Activated CD8-positive, alpha-beta memory T cell treated with anti-CD3 and anti-CD28 coated beads, Interleukin-2, amount 50 U/mL, for 1 hour (primary cell): ENCODE data around the gene NUDT2.
"Not testable (repeated sequence)": the region's sequence is repeated elsewhere in the genome, so short reads cannot be mapped to it uniquely, and the experiment has no call there.

Experiments used
- DNase-seq: peaks from one replicate; pipeline ENCODE4 v3.0.0-alpha.2; 2020; ENCODE audit errors: extremely low read depth

The NUDT2 gene

GRCh38 chr9:34335376-34335775, 6.0 kb downstream of the NUDT2 start:
- DNase-seq, result no peak

DNA sequence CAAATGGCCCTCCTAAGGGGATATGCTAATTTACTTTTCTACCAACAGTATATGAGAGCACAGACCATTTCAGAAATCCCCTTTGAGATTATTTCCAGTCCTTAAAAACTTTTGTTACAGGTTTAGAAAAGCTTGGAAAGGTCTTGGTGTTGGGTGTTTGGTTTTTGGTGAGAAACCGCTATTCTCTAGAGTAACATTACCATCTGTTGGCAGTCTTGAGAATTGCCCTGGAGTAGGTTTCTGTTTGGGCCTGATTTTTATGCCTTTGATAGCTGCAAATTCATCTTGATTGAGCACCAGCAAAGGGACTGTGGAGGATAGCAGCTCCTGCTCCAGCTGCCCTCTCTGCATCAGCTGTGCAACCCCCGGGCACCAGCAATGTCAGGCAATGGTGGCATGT, 8.0 kb downstream of the NUDT2 start:
- DNase-seq, result no peak

DNA sequence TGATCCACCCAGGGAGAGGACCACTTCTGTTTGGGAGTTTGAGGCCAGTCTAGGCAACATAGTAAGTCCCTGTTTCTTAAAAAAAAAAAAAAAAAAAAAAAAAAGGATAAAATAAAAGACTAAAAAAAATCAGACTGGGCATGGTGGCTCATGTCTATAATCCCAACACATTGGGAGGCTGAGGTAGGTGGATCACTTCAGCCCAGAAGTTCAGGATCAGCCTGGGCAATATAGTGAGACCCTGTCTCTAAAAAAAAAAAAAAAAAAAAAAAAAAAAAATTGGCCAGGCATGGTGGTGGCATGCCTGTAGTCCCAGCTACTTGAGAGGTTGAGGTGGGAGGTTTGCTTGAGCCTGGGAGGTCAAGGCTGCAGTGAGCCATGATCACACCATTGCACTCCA, 8.7 kb downstream of the NUDT2 start:
- not testable (repeated sequence) for DNase-seq

GRCh38 chr9:34338665-34339385, 9.5 kb downstream of the NUDT2 start:
- DNase-seq, result no peak

DNA sequence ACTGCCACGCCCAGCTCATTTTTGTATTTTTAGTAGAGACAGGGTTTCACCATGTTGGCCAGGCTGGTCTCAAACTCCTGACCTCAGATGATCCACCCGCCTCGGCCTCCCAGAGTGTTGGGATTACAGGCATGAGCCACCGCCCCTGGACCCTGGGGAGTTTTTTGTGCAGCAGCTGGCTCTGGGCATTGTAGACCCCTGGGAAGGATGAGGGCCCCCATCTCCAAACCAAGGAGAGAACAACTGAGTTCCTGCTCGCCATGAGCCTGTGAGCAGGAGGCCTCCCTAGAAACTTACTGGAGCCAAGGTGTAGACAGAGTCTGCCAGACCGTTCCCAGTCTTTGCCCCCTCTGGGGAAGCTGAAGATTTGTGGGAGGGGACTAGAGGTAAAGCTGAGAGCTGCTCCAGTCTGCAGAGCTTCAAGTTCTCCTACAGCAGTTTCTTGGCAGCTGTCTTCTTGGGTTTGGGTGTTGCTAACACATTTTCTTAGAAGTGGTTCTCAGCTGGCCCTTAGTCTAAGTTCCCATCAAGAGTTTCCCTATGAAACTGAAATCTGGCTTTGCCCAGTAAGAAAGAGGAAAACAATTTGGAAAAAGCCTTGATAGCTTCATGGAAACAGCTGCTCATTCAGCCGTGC, 12.4 kb downstream of the NUDT2 start:
- no peak for DNase-seq

DNA sequence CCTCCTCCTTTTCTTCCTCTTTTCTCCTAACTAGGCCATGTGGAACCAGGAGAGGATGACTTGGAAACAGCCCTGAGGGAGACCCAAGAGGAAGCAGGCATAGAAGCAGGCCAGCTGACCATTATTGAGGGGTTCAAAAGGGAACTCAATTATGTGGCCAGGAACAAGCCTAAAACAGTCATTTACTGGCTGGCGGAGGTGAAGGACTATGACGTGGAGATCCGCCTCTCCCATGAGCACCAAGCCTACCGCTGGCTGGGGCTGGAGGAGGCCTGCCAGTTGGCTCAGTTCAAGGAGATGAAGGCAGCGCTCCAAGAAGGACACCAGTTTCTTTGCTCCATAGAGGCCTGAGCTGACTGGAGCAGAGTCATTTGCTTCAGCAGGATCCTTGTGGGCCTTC, 13.7 kb downstream of the NUDT2 start:
- no peak for DNase-seq

DNA sequence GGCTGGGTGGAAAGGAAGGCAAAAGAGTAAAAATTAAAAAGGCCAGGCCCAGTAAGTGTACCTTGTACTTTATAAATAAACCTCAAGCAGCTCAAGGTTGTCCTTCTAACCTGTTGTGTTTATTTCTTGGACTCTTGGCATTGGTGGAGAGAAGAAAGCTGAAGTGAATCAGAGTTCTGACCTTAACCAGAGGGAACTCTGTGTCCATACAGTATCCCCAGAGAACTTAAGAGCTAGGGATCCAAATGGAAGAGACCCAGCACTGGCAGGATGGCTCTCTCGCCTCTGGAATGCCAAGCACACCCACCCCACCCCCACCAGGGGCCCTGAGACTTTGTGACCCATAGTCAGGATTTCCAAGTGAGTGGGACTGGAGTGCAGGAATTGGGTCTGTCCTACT, 14.2 kb downstream of the NUDT2 start:
- DNase-seq, result no peak

- no peak for DNase-seq
Measured at GRCh38 chr9:34346873-34347799, 17.8 kb downstream of the NUDT2 start.

GRCh38 chr9:34347800-34348158, 18.4 kb downstream of the NUDT2 start:
- no peak for DNase-seq

DNA sequence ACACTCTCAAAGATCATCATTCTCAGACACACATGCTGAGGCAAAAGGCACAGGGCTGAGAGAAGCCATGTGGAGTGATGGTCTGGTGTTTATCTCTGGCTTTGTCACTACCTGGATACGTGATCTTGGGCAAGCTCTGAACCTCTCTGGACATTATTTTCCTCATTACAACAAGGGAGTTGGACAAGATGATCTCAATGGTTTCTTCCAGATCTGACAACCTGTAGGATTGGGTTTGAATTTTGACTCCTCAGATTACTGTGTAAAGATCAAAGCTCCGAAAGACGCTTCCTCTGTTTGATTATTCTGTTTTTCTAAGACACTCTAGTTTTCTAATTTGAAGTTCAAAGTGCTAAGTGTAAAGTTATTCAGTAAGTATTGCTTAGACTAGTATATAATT, 20.0 kb downstream of the NUDT2 start:
- DNase-seq, result no peak

GRCh38 chr9:34352122-34352652, 22.8 kb downstream of the NUDT2 start:
- not testable (repeated sequence) for DNase-seq

DNA sequence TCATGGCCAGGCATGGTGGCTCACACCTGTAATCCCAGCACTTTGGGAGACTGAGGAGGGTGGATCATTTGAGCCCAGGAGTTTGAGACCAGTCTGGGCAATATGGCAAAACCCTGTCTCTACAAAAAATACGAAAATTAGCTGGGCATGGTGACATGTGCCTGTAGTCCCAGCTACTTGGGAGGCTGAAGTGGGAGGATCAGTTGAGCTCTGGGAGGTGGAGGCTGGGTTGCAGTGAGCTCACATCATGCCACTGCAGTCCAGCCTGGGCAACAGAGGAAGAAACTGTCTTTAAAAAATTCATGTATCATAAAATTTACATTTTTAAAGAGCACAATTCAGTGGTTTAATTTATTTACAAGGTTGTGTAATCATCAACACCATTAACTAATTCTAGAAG, 23.6 kb downstream of the NUDT2 start:
- DNase-seq, result not testable (repeated sequence)

GRCh38 chr9:34362614-34363214, 33.3 kb downstream of the NUDT2 start:
- no peak for DNase-seq

- DNase-seq, result no peak
Measured at GRCh38 chr9:34363619-34364351, 34.4 kb downstream of the NUDT2 start.

DNA sequence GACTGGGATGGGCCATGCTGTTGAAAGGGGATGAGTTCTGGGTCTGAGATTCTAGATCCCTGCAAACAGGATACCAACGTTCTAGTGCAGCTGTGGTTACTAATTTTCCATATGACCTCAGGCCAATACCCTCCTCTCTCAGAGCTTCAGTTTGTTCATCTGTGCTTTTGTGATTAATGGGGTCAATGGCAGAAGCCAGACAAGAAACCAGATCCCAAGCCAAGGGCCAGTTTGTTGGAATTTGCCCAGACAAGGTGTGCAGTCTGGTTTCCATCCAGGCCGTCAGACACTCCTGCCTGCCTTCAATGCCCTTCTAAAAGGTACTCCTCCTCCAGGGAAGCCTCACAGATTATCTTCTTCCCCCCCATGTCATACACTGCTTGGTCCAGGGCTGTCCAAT, 35.9 kb downstream of the NUDT2 start:
- no peak for DNase-seq

DNA sequence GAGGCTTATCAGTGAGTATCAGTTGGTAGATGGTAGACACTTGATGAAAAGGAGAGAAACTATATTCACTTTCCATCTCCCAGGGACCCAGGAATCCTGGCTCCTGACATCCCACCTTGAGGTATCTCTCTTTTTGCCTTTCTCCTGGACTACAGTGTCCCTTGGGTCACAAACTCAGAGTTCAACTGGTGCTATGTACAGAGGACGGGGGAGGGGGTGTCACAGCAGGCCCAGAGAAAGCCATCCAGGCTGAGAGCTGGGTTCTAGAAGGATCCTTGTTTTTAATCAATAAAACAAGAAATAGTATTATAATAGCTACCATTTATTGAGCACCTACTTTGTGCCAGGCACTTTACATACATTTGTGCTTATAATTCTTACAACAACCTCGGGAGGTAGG, 37.0 kb downstream of the NUDT2 start:
- no peak for DNase-seq

GRCh38 chr9:34367751-34368410, 38.5 kb downstream of the NUDT2 start:
- not testable (repeated sequence) for DNase-seq

DNA sequence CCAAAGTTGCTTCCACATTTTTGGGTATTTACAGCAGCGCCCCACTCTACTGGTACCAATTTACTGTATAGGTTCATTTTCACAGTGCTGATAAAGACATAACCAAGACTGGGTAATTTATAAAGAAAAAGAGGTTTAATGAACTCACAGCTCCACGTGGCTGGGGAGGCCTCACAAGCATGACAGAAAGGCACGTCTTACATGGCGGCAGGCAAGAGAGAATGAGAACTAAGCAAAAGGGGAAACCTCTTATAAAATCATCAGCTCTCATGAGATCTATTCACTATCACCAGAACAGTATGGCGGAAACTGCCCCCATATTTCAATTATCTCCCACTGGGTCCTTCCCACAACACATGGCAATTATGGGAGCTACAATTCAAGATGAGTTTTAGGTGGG, 39.4 kb downstream of the NUDT2 start:
- not testable (repeated sequence) for DNase-seq

GRCh38 chr9:34369636-34370035, 40.3 kb downstream of the NUDT2 start:
- no peak for DNase-seq

- no peak for DNase-seq
Measured at GRCh38 chr9:34370335-34370969, 41.1 kb downstream of the NUDT2 start.
